Glutamatergic neuron (in vitro differentiated cells): ENCODE results near the gene WDHD1. TPM values are rescaled to one million over a fixed set of nuclear protein-coding genes. Genes with fewer than 3 reads are reported as not detected.

Source experiments
- DNase-seq: peaks from one replicate; pipeline ENCODE4 v3.0.0; 2022
- H3K27ac Mint-ChIP-seq: one replicate; pipeline ENCODE4 v1.8.0; 2020; ENCODE audit warnings: mild to moderate bottlenecking, mixed read lengths, inconsistent platforms; ENCODE audit not compliant: unreplicated experiment
- H3K27me3 Mint-ChIP-seq: one replicate; pipeline ENCODE4 v1.8.0; 2020; ENCODE audit warnings: mild to moderate bottlenecking, moderate library complexity, mixed read lengths, inconsistent platforms; ENCODE audit not compliant: unreplicated experiment
- H3K36me3 Mint-ChIP-seq: one replicate; pipeline ENCODE4 v1.8.0; 2020; ENCODE audit warnings: mild to moderate bottlenecking, mixed read lengths, inconsistent platforms; ENCODE audit not compliant: unreplicated experiment
- H3K4me1 Mint-ChIP-seq: one replicate; pipeline ENCODE4 v1.8.0; 2020; ENCODE audit warnings: mild to moderate bottlenecking, low read depth, mixed read lengths, inconsistent platforms; ENCODE audit not compliant: unreplicated experiment
- H3K4me3 Mint-ChIP-seq: one replicate; pipeline ENCODE4 v1.8.0; 2020; ENCODE audit warnings: mild to moderate bottlenecking, mixed read lengths, inconsistent platforms; ENCODE audit not compliant: unreplicated experiment
- H3K9me3 Mint-ChIP-seq: one replicate; pipeline ENCODE4 v1.8.0; 2020; ENCODE audit warnings: mild to moderate bottlenecking, moderate library complexity, mixed read lengths, inconsistent platforms; ENCODE audit not compliant: unreplicated experiment
- CTCF ChIP-seq: fragments of 200-600 bp; sonication (generic); IDR thresholded peaks from one replicate; pipeline ENCODE4 v1.5.0; 2021; ENCODE audit not compliant: partially characterized antibody, unreplicated experiment
- total RNA-seq: library from RNA; stranded (reverse); fragmentation: NEBNext Ultra II Directional; extraction: Animal tissue kit (Norgen Biotek cat#: 25700); gene quantifications from one replicate; pipeline ENCODE4 v1.2.1, GENCODE V29; 2021; ENCODE audit not compliant: unreplicated experiment

Gene WDHD1
- total RNA-seq, 1 donor from 2014 or later, result 13.9 TPM

DNA sequence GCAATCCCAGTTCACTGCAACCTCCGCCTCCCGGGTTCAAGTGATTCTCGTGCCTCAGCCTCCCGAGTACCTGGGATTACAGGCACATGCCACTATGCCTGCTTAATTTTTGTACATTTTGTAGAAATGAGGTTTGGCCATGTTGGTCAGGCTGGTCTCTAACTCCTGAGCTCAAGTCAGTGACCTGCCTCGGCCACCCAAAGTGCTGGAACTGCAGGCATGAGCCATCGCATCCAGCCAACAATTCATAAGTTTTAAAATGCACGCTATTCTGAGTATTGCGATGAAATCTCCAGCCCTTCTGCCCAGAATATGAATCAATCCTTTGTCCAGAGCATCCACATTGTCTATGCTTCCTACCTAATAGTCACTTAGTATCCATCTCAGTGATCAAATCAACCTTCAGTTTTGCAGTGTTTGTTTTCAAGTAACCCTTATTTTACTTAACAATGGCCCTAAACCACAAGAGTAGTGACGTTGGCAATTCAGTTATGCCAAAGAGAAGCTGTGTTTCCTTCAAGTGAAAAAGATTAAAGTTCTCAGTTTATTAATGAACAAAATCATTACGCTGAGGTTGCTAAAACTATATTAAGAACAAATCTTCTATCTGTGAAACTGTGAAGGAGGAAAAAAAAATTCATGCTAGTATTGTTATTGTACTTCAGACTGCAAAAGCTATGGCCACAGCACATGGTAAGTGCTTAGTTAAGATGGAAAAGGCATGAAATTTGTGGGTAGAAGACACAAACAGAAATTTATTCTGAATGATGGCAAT, 135.2 kb downstream of the WDHD1 start:
- no peak for DNase-seq
- Mint-ChIP-seq H3K9me3 (peaks cover 4% of the 10 kb centered on the region), H3K27me3 (peaks cover 2% of the 10 kb centered on the region), H3K36me3 (no peaks in the 10 kb centered on the region), H3K4me3 (no peak overlapping the region), H3K4me1 (no peaks in the 10 kb centered on the region), H3K27ac (no peak overlapping the region)
- TF ChIP-seq CTCF, result no peak

DNA sequence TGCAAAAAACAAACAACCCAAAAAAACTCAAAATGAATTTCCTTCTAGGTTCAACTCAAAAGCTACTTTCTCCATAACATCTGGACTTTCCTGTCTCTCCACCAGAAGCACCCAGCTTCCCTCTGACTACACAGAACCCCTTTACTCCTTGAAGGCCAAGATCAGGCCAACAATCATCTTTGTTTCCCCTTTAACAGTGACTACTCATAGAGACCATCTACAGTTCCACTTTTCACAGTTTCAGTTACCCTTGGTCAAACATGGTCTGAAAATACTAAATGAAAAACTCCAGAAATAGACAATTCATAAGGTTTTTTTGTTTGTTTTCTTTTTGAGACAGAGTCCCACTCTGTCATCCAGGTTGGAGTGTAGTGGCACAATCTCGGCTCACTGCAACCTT, 136.1 kb downstream of the WDHD1 start:
- H3K36me3 Mint-ChIP-seq, result no peaks in the 10 kb centered on the region
- TF ChIP-seq CTCF, result no peak
- H3K27me3 Mint-ChIP-seq, result peaks cover 2% of the 10 kb centered on the region
- H3K4me3 Mint-ChIP-seq, result no peak overlapping the region
- H3K9me3 Mint-ChIP-seq, result peaks cover 4% of the 10 kb centered on the region
- no peak overlapping the region for H3K27ac Mint-ChIP-seq
- H3K4me1 Mint-ChIP-seq, result no peaks in the 10 kb centered on the region
- DNase-seq, result no peak

- no peaks in the 10 kb centered on the region for H3K36me3 Mint-ChIP-seq
- peaks cover 4% of the 10 kb centered on the region for H3K9me3 Mint-ChIP-seq
- TF ChIP-seq CTCF, result no peak
- H3K4me1 Mint-ChIP-seq, result no peaks in the 10 kb centered on the region
- no peak overlapping the region for H3K27ac Mint-ChIP-seq
- no peak for DNase-seq
- H3K4me3 Mint-ChIP-seq, result no peak overlapping the region
- peaks cover 2% of the 10 kb centered on the region for H3K27me3 Mint-ChIP-seq
Measured at GRCh38 chr14:54889919-54890318, 137.0 kb downstream of the WDHD1 start.

Other genes with a start within 250 kb of the WDHD1 start
- gene GCH1, start 124.3 kb downstream of the WDHD1 start, total RNA-seq, result 2.4 TPM
- 39.1 TPM for gene SOCS4, start 137 bp upstream of the WDHD1 start, total RNA-seq
- 97.9 TPM for gene MAPK1IP1L, start 24.5 kb upstream of the WDHD1 start, total RNA-seq
- gene LGALS3, start 102.2 kb upstream of the WDHD1 start, total RNA-seq, result not detected
- gene DLGAP5, start 164.5 kb upstream of the WDHD1 start, total RNA-seq, result 8.2 TPM
- gene FBXO34, start 244.3 kb upstream of the WDHD1 start, total RNA-seq, result 13.6 TPM